Measurements from ENCODE around the gene ORMDL2.

DNA sequence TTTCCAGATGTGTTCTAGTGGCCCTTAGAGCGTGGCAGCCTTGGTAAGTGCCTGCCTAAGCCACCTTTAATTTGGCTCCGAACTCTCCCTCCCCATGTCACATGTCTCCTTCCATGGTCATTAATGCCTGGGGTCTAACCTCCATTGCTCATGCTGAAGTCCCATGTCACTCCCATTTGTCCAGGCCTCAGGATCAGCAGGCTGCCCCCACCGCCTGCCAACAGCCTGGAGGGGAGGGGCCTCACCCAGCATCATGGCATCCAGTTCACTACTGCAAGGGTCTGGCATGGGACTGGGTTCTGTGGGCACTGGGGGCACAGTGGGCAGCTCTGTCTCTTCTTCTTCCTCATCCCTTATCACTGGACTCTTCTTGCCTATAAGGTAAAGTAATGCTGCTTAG is 20.5 kb downstream of the ORMDL2 start:
- TF ChIP-seq CTCF (IDR thresholded peaks at IDR 0.05; ENCODE audit: low read depth, low read length) (no peak), EZH2phosphoT487 (IDR thresholded peaks at IDR 0.05; ENCODE audit: low read depth) (no peak)

Measured in OCI-LY3 (cell line).